NCI-H2171 (cell line): ENCODE data around the gene CEP41.

Source experiments
- DNase-seq: peaks from one replicate; lab custom pipeline; 2025; lab: John Stamatoyannopoulos, UW

The CEP41 gene

DNA sequence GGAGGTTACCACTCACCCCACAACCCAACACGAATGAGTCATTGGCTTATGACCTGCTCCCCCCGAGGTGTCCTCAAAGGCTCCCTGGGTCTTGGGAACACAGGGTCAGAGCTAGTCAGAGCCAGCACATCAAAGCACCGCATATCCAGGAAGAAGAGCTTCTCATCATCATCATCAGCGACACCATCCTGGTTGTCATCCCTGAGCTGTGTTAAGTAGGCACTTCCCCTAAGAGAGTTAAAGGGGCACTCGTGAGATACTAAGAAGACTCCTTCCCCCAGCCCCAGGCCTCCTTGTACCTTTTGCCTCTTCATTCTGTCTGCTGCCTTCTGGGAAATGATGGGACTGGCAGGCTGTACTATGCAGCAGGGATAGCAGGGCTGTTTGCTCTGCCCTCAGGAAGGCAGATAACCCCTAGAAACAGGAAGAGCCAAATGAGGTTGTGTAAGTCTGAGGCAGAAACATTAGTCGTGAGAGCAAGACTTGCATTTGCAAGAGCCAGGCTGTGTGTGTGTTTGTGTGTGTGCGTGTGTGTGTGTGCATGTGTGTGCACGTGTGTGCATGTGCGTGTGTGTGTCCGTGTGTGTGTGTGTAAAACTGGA is 71.6 kb downstream of the CEP41 start:
- no peak for DNase-seq

DNA sequence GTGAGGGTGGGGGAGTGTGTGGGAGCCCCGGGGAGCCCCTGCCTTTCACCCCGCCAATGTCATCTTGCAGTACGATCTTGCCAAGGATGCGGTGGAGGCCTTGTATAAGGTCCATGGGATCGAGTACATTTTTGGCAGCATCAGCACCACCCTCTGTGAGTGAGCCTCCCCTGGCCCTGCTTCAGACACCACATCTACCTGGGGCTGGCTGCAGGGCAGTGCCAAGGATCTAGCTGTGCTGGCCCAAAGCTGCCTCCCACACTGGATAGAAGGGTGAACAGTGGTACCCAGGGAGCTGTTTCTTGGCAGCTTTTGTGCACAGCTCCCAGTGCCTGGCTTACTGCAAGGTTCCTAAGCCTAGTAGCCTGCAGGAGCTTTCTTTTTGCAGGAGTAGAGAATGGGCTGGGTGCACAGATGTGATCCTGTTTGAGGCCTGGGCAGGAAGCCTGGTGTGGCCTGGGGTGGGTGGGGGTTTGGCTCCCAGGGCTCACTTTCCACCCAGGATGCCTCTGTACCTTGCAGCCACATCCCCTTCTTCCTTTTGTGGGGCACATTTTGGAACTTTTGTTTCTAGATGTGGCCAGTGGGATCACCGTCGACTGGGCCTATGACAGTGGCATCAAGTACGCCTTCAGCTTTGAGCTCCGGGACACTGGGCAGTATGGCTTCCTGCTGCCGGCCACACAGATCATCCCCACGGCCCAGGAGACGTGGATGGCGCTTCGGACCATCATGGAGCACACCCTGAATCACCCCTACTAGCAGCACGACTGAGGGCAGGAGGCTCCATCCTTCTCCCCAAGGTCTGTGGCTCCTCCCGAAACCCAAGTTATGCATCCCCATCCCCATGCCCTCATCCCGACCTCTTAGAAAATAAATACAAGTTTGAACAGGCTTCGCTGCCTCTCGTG is 72.7 kb downstream of the CEP41 start:
- DNase-seq = no peak

DNA sequence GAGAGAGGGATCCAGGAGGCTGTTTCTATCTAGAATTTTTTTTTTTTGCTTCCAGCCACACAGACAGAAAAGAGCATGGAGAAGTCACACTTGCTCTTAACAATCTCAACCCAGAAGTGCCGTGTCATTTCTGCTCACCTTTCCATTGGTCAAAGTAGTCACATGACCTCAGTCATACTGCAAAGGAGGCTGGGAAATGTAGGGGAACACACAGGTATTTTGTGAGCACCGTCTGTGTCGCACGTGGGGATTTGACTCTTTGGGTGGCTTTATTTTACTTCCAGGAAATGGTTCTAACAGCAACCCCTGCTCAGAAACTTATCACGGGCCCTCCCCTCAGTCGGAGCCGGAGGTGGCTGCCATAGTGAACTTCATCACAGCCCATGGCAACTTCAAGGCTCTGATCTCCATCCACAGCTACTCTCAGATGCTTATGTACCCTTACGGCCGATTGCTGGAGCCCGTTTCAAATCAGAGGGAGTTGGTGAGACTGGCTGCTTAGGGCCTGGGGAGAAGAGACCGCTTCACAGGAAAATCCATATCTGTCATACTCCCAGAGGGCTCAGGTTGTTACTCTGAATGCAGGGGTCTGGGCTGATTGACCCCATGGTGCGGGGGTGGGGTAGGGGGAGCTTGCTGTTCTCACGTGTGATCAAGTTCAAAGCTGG is 73.6 kb downstream of the CEP41 start:
- DNase-seq = no peak

DNA sequence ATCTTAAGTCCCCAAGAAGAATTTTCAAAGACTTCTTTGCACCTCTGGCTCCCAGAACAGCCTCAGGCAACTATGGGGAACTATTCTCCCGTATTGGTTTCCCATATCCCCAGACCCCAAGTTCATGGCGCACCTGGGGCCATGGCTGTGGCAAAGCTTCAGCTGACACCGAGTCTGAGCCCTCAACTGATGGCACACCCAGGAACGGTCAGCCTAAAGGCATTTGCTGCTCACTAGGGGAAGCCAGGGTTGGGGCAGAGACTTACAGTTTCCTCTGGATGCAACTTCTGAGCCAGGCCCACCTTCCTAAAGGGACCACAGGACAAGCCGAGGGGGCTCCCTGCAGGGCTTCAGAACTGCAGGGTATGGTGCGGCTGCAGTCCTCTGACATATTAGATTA is 74.3 kb downstream of the CEP41 start:
- no peak for DNase-seq

DNA sequence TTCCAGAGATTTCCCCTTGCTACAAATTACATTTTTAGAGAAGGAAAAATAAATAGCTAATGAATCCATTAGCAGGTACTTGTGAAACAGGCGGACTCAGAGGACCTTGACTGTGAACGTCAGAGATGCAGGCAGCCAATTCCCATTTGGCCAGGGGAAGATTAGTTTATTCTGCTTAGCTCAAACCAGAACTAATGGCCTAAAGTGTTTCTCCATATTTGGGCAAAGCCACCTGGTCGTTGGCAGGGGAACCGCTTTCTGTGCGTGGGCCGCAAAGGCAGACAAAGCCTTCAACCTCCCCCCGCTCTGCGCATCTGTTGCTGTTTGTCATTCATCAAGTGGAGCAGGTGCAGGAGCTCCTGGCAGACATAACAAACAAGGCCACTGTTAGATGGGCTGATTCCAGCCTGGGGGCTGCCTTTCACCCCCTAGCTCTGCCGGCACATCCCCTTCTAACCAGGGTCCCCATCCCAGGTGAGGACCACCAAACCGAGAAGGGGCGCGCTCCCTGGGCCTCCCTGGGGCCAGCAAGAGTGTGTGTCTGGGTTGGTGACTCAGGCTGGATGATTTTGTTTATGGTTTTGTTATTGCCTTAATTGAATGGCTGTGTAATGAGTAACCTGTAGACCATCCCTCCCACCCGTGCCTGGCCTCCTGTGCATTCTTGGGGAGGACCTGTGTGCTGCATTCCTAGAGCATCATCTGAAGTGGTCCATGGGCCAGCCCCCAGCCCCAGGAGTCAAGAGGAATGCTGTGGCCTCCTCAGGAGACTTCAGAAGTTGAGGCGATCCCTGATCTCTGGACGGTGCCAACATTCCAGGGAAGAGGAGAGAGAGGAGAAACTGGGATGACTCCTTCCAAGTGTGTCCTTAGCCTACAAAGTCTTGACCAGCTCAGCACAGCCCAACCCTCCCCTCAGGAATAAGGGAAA is 75.0 kb downstream of the CEP41 start:
- DNase-seq = peak; percentile 98

DNA sequence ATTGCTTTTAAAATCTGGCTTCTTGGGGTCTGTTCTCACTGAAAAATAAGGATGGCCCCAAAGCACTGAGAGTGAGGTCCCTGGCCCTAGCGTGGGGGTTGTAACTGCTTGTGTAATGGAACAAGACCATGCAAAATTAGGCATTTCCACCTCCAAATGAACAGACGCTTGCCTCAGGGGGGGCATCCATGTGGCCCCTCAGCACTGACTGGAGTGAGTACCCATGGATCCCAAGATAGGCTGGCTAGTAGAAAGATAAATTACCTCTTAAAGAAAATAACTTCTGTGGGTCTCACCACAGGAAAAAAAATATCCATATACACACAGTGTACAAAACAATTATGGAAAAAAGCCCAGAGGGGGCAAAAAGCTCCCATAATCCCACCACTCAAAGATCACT is 75.7 kb downstream of the CEP41 start:
- peak; percentile 48 for DNase-seq

DNA sequence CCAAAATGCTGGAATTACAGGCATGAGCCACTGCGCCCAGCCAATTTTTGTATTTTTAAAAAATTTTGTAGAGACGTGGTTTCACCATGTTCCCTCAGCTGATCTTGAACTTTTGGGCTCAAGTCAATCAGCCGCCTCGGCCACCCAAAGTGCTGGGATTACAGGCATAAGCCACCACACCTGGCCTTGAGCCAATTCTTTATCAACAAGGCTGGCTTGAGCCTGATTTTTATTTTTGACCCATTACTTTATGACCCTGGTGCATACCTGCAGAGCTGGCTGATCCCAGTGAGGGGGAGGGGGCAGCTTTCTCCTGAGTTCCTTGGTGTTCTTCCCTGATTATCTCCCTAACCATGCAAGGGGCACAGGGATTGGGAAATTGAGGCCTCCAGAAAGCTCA is 76.4 kb downstream of the CEP41 start:
- DNase-seq = no peak

DNA sequence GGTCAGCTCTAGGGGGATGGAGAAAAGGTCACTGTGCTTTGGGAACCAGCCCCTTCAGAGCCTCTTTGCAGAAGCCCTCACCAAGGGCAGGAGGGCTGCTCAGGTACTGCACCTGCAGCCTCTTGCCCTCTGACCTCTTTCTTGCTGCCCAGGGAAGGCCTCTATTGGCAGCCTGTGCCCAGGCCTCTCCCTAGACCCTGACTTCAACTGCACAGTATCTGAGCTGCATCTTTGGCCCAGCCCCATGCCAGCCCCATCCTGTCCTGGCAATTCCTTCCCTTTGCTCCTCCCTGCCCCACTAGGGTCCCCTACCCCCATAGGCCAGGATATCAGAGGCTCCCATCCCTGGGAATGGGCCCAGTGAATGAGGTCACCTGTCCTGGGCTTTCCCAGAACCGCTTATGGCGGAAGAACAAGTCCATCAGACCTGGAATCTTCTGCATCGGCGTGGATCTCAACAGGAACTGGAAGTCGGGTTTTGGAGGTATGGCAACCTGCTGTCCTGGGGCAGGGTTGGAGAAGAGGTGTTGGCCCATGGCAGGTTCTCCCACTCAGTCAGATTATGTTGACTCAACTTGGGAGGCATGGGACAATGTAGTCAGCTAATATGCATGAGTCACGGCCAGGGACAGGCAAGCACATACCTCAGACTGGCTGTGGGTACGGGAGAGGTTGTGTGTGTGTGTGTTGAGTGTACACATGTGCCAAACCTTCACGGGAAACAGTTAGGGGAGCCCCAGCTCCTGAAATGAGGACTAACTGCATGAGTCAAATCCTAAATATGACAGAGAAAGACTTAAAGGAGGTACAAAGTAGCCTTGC is 77.6 kb downstream of the CEP41 start:
- DNase-seq = no peak

DNA sequence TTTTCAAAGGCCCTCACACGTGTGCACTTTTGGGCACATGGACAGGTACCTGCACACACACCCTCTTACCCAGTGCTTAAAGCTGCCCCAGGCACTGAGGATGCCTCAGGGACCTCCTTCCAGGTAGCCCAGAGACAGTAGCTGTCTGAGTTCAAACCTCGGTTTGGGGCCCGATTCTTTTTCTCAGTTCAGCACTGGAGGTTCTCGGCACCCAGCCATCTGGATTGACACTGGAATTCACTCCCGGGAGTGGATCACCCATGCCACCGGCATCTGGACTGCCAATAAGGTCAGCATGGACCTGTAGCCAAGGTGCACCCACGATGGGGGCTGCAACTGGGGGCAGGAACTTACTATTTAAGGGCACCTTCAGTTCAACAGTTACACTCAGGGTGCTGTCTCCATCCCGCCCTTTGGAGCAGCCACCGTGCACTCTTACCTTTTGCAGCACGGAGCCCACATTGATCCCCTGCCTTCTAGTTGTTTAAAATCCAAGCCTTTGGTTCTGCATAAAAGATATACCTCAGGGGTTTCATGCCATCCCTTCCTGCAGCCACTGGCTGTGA is 78.5 kb downstream of the CEP41 start:
- DNase-seq = no peak

DNA sequence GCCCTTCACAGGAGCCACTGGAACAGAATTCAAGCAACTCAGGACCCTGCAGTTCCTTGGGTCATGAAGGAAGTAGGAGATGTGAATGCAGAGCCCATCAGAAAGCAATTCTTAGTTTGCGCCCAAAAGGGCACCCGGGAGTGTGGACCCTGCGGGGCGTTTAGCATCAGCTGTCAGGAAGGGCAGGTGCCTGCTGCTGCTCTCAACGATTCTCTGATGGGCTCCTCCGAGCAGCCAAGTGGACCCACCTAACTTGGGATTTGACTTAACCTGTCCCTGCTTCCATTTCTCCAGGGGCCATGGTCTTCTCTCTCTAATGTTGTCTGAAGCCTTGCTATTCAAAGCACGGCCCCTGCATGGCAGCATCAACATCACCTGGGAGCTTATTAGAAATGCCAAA is 79.1 kb downstream of the CEP41 start:
- no peak for DNase-seq

DNA sequence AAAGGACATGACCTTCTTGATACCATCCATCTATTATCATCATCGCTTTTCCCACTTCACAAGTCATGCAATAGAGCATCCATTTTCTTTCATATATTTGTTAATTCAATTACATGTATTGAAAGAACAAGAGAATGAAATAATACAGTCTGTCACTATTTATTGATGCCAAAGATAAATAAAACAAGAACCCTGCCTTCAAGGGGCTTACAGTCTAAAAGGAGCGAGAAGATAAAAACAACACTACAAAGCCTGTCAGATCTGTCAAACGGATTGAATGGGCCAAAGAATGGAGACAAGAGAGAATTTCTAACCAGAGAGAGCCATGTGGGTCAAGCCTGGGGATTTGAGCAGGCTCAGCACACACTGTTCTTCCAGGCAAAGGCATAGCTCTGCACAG is 80.3 kb downstream of the CEP41 start:
- DNase-seq = no peak

DNA sequence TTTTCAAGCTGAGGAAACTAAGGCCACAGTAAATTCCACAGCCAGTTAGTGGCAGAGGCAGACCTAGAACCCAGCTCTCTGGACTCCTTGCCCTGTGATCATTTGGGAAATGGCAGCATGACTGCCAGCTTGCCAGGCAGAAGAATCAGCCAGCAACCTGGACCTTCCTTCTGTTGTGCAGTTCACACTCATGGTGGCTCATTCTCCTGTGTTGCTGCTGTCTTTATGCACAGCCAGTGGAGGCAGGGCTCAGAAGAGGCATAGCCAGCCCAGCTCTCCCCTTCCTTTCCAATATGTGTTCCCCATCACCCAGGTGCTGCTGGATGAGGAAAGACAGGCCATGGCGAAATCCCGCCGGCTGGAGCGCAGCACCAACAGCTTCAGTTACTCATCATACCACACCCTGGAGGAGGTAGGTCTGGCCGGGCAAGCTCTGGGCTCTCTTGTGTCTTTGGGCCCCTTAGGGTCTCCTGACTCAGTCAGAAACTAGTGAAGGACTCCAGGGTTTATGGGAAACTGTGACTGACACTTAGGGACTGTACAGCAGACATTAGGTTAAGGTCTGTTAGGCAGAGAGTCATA is 81.4 kb downstream of the CEP41 start:
- DNase-seq = no peak

DNA sequence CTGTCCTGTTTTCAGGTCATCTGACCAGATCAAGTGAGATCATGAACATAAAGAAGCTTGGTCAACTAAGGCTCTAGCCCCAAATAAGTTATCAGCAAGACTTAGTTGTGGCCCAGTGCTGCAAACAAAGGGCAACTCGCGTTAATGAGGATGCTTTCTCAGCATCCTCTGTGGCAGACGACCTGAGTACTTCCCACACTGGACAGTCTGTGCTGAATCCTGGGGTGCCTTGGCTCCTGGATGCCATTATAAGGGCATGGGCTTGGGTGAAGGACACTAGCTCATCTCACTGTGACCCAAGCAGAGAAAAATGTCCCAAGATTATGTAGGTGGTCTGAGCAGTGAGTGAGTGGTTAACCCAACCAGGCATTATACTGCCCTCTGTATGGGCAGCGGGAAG is 82.3 kb downstream of the CEP41 start:
- no peak for DNase-seq

DNA sequence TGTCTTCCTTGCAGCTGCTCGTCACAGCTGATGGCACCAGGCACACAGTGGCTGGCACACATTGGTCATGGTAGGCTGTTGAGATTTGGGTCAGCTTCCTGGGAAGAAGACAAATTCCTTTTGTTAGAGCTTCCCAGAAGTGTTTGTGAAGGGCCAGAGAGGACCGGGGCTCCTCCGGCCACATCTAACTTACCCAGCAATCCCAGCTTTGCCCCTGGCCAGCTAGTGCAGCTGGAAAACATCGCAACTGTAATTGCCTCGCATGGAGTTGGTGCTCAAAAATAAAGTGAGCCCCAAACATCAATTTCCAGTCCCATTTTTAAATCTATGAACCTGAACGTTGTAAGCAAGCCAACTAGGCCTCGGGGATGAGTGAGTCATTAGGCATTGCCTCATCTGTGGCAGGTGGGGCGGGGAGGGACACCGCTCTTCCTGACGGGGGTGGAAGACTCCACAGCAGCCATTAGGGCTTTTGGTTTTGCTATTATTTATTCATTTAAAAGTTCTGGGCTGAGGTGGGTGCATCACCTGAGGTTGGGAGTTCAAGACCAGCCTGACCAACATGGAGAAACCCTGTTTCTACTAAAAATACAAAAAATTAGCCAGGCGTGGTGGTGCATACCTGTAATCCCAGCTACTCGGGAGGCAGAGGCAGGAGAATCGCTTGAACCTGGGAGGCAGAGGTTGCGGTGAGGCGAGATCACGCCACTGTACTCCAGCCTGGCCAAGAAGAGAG is 83.8 kb downstream of the CEP41 start:
- no peak for DNase-seq

DNA sequence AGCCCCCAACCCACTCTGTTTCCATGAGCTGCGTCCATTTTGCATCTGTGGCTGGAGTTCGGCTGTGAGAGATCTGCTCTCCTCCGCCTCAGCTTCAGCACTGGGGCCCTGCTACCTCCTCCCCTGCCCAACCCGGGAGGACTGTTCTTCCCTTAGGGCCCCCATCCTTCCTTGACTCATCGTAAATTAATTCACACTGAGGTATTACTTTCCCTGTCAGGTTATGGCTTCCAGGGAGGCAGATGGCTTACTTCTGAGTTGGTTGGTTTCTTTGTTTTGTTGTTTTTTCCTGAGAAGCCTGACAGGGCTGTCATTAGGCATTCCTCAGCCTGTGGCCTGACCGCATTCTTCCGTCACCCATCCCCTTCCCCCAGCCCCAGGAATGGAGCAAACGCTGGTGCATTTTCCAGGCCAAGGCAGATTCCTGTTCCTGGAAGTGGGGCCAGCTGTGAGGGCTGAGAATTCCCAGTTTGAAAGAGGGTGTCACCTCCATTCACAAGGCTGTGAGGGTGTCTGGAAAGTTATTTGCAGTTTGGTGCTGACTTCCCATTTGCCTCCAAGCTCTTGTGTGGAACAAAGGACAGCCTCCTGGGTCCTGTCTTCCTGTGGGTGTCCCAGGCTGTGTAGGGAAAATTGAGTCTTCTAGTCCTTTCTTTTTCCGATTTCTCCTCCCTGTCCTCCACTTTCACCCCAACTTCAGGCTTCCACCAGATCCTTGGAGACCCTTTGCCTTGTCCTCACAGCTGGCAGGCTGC is 84.5 kb downstream of the CEP41 start:
- DNase-seq = peak; percentile 68

DNA sequence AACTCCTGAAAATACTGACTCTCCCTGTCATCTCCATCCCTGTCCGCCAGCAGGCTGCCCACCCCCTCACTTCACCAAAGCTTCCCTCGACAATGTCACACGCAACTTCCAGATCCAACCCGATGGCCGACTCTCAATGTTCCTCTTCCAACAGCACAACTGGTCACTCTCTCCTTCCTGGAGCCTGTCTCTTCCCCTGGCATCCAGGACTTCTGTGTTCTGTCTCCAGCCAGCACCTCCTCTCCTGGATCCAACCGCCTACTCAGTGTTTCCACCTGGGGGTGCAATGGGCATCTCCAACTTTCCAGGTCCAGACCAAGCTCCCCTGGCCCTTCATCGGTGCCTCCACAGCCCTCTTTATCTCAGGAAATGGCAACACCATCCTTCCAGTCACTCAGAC is 87.6 kb downstream of the CEP41 start:
- DNase-seq = no peak

DNA sequence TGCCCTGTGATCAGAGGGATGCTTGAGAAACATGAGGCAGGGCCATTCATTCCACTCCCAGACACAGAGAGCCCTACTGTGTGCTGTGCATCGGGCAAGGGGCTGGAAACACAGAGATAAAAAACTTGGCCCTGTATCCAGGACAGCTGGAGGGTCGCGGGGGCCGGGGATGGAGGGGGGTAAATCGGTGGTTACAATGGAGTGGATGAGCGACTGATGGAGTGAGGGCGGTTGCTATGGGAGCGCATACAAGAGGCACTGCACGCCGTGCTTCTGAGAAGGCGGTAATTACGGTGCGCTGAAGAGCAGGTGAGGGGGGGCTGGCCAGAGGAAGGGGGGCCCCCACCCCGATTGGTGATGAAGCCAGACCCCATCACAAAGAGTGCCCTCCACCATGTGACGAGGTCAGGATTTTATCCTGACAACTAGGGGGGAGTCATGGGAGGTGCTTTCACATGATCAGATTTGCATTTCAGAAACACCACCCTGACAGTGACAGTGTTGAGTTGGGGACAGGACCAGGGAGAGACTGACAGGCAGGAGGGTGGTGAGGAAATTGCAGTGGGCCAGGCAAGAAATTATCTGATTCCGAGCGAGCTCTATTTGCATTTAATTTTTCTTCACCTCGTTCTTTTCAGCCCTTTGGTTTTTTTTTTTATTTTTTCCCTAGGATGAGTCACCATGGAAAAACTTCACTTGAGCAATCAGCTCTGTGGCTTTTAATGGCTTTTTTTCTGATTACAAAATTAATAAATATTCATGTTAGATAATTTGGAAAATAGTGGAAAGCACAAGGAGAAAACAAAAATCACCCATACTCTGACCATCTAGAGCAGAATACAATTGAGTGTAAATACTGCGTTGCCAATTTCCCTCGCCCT is 88.4 kb downstream of the CEP41 start:
- DNase-seq = peak; percentile 38

DNA sequence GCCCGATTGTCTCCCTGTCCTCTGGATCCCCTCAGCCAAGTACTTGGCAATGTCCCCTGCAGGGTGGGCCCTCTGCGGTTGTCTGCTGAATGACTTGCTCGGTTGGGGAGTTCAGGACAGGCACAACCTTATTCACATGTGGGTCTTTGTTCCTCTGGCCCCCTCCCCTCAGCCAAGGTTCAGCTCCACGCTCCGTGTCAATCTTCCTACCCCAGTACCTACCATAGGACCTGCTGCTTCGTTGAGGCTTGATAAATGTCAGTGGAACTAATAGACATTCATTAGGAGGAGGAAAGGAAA is 89.1 kb downstream of the CEP41 start:
- no peak for DNase-seq
